GM15510 (cell line): ENCODE data around the gene STX1B.

ENCODE experiments used
- POLR2A ChIP-seq: IDR thresholded peaks from 3 replicates; pipeline ENCODE4 v1.6.1; 2011; ENCODE audit warnings: borderline replicate concordance; ENCODE audit not compliant: insufficient read length; ENCODE audit errors: extremely low read depth

STX1B gene

GRCh38 chr16:31023252-31023602, 12.8 kb upstream of the STX1B start:
- TF ChIP-seq POLR2A, result no peak

- no peak for TF ChIP-seq POLR2A
Measured at GRCh38 chr16:31022544-31023251, 12.3 kb upstream of the STX1B start.

GRCh38 chr16:31020536-31020935, 10.1 kb upstream of the STX1B start:
- TF ChIP-seq POLR2A, result no peak

DNA sequence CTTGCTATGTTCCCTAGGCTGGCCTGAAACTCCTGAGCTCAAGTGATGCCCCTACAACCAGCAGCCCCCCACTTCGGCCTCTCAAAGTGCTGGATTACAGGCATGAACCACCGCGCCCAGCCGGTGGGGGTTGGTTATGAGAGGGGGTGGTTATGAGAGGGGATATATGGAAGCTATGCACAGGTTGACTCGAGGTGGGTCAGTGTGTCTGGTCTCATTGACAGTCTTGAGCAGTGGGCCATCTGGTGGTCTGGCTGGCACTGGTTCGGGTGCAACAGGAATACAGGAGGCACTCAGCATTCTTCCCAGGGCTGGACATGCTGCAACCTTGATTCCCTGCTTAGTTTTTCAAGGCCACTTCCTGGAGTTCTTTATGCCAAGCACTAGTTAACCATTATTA, 5.6 kb upstream of the STX1B start:
- no peak for TF ChIP-seq POLR2A

DNA sequence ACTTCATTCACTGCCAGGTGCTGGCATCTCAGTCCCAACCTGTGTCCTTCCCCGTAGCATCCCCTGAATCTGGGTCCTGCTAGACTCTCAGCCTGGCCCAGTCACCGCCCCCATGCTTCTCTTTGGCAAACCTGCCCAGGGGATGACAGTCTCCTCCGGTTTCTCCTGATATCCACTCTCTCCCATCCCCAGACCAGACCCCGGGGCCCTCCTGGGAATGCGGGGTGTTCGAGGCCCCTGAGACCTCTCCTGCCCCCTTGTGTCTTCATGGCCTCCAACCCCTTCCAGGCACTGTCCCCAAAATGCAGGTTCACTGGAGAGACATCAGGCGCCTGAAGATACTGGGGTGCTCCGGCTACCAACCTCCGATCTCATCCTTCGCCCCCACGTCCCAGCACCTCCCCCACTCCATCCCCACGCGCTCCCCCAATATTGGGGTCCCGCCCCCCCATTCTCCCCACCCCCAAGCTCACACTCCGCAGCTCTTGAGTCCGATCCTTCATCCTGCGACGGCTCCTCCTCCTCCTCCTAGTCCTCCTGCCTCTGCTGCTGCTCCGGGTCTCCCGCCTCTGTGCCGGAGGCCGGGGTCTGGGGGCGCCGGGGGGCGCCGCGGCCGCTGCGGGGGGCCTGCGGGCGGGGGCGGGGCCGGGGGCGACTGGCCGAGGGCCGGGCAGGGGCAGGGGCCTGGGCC, 399 bp downstream of the STX1B start:
- no peak for TF ChIP-seq POLR2A

GRCh38 chr16:31009120-31009519, 1.3 kb downstream of the STX1B start:
- TF ChIP-seq POLR2A, result no peak

GRCh38 chr16:31008551-31008950, 1.9 kb downstream of the STX1B start:
- no peak for TF ChIP-seq POLR2A

- TF ChIP-seq POLR2A, result no peak
Measured at GRCh38 chr16:31008149-31008548, 2.3 kb downstream of the STX1B start.

GRCh38 chr16:31007684-31008083, 2.8 kb downstream of the STX1B start:
- TF ChIP-seq POLR2A, result no peak

- TF ChIP-seq POLR2A, result no peak
Measured at GRCh38 chr16:31006589-31006988, 3.8 kb downstream of the STX1B start.

DNA sequence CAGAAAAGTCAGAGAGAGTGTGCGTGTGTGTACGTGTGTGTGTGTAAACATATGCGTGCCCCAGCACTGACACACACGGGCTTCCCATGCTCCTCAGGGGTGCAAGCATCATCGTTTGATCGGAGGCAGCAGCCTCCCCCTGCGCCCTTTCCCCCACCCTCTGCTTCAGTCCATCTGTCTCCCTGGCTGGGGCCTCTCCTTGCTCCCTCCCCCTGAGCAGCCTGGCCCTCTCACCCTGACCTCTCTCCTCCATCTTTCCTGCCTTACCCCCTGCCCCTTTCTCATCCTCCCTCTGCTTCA, 4.4 kb downstream of the STX1B start:
- no peak for TF ChIP-seq POLR2A

DNA sequence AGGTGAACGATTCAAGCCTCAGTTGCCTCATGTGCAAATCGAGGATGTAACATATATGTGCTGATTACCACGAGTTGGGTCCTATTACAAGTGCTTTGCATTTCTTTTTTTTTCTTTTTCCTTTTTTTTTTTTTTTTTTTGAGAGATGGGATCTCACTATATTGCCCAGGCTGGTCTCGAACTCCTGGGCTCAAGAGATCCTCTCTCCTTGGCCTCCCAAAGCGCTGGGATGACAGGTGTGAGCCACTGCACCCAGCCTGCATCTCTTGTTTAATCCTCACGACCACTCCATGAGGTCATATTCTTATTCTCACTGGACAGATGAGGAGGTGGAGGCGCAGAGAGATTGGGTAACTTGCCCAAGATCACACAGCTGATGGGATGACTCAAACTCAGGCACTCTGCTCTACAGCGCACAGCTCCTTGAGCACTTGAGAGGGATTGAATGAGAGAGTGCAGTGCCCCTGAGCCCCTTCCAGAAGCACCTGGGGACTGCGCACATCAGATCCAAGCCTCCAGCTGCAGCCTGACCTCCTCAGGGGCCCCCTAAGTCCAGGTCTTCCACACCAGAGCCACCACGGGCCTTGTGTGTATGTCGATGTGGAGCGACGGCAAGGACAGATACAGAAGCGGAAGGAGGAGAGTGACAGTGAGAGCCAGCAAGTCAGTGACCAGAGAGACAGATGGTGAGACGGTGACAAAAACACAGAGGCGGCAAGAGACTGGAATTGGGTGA, 4.9 kb downstream of the STX1B start:
- TF ChIP-seq POLR2A, result no peak

GRCh38 chr16:31004658-31005057, 5.8 kb downstream of the STX1B start:
- TF ChIP-seq POLR2A, result no peak

GRCh38 chr16:31003744-31004143, 6.7 kb downstream of the STX1B start:
- no peak for TF ChIP-seq POLR2A

- no peak for TF ChIP-seq POLR2A
Measured at GRCh38 chr16:31002862-31003341, 7.5 kb downstream of the STX1B start.

DNA sequence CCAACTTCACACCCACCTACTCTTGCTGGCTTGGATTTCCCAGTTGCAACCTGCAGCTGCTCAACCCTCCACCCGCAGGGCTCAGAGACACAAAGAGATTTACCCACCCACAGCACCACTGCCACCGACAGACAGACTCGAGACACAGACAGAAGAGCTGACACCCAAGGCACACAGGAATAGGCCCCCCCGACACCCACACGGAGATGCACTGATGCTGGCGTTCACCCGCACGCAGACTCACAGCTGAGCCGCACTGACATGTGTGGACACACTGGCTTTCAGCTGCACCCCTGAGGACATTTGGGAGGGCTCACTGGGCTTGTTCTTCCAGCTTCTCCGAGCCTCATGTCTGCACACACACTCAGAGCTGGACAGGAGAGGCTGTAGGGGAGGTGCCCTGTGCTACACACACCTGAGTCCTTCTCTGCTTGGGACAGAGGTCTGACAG, 8.2 kb downstream of the STX1B start:
- TF ChIP-seq POLR2A, result no peak

GRCh38 chr16:31001507-31002249, 8.8 kb downstream of the STX1B start:
- no peak for TF ChIP-seq POLR2A
